ENCODE results near the gene AMDHD2.
"Not testable (repeated sequence)": the region's sequence is repeated elsewhere in the genome, so short reads cannot be mapped to it uniquely, and the experiment has no call there.

DNA sequence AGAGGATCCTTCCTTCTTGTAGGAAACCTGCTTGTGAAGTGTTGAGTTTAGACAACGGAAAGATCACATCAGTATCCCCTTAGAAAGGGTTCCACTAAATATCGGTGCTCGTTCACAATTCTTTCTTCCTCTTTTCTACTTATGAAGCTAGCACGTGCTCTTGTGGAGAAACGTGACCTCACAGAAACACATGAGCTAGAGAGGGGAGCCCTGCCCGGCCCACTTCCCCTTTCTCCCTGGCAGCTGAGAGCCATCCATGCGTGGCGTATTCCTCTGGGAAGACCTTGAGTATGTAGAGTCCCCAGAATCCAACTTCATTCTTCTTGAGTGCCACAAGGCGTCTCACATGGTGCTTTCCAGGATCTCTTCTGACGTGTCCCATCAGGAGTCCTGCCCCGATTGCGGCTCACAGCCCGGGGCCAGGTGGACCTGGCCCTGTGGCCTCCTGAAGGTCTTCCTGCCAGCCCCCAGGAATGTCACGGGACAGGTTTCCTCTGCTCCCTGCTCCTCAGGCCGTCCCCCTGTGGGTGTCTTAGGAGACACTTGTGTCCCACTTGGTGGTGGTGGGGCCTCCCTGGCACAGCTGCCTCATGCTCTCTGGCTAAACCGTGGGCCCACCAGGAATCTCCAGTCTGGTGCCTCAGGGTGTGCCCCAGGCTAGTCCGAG, 40.1 kb downstream of the AMDHD2 start:
- TF ChIP-seq, protein P1, sequence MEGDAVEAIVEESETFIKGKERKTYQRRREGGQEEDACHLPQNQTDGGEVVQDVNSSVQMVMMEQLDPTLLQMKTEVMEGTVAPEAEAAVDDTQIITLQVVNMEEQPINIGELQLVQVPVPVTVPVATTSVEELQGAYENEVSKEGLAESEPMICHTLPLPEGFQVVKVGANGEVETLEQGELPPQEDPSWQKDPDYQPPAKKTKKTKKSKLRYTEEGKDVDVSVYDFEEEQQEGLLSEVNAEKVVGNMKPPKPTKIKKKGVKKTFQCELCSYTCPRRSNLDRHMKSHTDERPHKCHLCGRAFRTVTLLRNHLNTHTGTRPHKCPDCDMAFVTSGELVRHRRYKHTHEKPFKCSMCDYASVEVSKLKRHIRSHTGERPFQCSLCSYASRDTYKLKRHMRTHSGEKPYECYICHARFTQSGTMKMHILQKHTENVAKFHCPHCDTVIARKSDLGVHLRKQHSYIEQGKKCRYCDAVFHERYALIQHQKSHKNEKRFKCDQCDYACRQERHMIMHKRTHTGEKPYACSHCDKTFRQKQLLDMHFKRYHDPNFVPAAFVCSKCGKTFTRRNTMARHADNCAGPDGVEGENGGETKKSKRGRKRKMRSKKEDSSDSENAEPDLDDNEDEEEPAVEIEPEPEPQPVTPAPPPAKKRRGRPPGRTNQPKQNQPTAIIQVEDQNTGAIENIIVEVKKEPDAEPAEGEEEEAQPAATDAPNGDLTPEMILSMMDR (conservative IDR thresholded peaks at IDR 0.05; ENCODE audit: low read length): not testable (repeated sequence)
- not testable (repeated sequence) for TF ChIP-seq EZH2phosphoT487 (IDR thresholded peaks at IDR 0.05; ENCODE audit: borderline replicate concordance)
